Measurements from ENCODE around the gene CNOT4.

CNOT4 gene

DNA sequence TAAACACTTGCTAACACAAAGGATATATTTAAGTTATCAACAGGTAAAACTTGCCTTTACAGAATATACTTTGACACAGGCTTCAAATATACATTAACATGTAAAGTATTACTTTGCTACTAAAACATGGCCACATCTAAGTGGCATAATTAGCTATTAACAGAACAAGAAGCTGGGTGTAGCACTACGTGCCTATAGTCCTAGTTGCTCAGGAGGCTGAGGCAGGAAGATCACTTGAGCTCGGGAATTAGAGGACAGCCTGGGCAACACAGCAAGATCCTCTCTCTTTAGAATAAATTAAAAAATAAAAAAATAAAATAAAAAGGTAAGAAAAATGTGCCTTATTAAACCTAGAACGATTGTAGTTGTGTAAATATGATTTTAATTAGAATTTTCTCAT is 106.6 kb downstream of the CNOT4 start:
- Histone ChIP-seq H3K9me3 (no peaks in the 10 kb centered on the region), H3K4me3 (ENCODE audit: low read depth, low read length) (no peak overlapping the region), H3K36me3 (0 out of 2 replicates have a peak, but pooled peaks cover 2% of the 10 kb centered on the region), H3K27me3 (no peaks in the 10 kb centered on the region), H3K4me1 (peaks cover 4% of the 10 kb centered on the region; the same call in 1 of the 2 replicates)
- DNase-seq, result no peak
- TF ChIP-seq, protein P1, sequence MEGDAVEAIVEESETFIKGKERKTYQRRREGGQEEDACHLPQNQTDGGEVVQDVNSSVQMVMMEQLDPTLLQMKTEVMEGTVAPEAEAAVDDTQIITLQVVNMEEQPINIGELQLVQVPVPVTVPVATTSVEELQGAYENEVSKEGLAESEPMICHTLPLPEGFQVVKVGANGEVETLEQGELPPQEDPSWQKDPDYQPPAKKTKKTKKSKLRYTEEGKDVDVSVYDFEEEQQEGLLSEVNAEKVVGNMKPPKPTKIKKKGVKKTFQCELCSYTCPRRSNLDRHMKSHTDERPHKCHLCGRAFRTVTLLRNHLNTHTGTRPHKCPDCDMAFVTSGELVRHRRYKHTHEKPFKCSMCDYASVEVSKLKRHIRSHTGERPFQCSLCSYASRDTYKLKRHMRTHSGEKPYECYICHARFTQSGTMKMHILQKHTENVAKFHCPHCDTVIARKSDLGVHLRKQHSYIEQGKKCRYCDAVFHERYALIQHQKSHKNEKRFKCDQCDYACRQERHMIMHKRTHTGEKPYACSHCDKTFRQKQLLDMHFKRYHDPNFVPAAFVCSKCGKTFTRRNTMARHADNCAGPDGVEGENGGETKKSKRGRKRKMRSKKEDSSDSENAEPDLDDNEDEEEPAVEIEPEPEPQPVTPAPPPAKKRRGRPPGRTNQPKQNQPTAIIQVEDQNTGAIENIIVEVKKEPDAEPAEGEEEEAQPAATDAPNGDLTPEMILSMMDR (IDR thresholded peaks at IDR 0.05; ENCODE audit: low read depth, low read length), result no peak

DNA sequence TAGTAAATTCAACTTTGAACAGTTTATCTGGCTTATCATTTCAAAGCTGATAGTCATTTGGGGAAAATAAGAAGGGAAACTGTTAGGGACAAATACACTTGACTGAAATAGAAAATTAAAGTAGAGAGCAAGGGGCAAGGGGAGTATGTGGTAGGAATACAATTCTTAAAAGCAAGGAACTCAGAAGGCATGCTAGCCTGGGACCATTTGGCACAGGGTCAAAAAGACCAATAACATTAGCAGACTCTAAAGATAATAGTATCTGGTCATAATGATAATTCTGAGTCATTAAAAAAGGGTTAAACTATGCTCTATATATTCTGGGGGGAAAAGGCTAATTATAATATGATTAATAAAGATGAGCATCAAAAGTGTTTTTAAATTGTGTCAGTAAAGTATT is 112.2 kb downstream of the CNOT4 start:
- peaks cover 12% of the 10 kb centered on the region for H3K36me3 ChIP-seq
- no peak overlapping the region for H3K4me3 ChIP-seq (ENCODE audit: low read depth, low read length)
- TF ChIP-seq, protein P1 (IDR thresholded peaks at IDR 0.05; ENCODE audit: low read depth, low read length), result no peak
- H3K9me3 ChIP-seq, result no peaks in the 10 kb centered on the region
- H3K4me1 ChIP-seq, result peaks cover 3% of the 10 kb centered on the region; the same call in 1 of the 2 replicates
- no peak for DNase-seq
- no peaks in the 10 kb centered on the region for H3K27me3 ChIP-seq

DNA sequence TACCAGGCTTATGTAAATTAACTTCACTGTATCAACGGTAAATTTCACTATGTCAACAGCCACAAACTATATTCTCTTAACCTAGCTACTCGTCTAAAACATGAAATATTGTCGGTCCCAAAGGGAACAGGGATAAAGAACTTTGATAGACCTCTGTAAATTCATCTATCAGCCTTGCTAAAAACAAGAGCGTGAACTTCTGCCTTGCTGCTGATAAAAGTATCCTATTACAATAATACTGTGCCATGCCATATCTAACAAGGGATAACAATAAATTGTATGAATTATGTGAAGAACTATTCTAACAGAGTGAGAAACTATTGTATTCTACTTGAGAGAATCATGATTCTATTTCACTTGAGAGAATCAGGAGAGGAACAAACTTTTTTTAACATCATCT is 117.2 kb downstream of the CNOT4 start:
- no peak overlapping the region for H3K4me3 ChIP-seq (ENCODE audit: low read depth, low read length)

DNA sequence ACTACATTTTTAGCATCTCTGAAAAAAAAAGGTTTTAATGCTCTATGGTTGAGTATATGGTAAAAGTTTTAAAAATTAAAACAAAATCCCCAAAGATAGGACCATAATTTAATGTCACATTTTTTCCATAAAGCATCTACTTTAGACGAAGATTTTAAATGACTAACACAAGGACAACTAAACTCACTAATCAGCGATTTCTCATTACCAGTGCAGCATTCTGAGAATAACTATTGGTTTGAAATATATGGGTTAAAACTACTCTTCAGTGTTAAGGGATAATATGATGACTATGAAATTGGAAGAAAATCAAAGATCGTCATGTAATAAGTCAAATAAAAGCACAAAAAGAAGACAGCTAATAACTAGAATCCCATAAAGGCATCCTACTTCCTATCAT is 118.4 kb downstream of the CNOT4 start:
- no peak overlapping the region for H3K4me3 ChIP-seq (ENCODE audit: low read depth, low read length)
- H3K27me3 ChIP-seq, result no peaks in the 10 kb centered on the region
- H3K9me3 ChIP-seq, result no peaks in the 10 kb centered on the region
- H3K36me3 ChIP-seq, result peaks cover 10% of the 10 kb centered on the region
- H3K4me1 ChIP-seq, result peaks cover 7% of the 10 kb centered on the region
- no peak for DNase-seq
- TF ChIP-seq, protein P1 (IDR thresholded peaks at IDR 0.05; ENCODE audit: low read depth, low read length), result no peak

More for the DNA sequence above, 117.2 kb downstream of the CNOT4 start:
- H3K4me1 ChIP-seq, result no peaks in the 10 kb centered on the region; the same call in 1 of the 2 replicates
- H3K9me3 ChIP-seq, result no peaks in the 10 kb centered on the region
- H3K36me3 ChIP-seq, result peaks cover 10% of the 10 kb centered on the region
- TF ChIP-seq, protein P1 (IDR thresholded peaks at IDR 0.05; ENCODE audit: low read depth, low read length), result no peak
- no peaks in the 10 kb centered on the region for H3K27me3 ChIP-seq
- no peak for DNase-seq

DNA sequence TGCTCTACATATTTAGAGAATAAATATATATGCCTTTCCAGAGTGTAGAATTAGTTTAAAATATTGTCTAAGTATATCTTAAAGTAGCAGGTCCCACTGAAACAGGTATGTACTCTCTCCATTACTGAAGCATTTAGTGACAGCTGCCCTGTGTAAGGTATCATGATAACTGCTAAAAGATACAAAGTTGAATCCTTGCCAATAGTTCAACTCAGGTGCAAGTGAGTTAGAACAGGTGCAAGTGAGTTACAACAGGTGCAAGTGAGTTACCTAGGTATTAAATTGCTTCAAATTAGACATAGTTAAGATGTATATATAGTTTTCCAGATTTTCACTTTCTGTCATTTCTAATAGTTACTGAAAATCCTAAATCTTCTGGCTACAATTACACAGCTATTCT is 119.1 kb downstream of the CNOT4 start:
- H3K27me3 ChIP-seq, result no peaks in the 10 kb centered on the region
- TF ChIP-seq, protein P1 (IDR thresholded peaks at IDR 0.05; ENCODE audit: low read depth, low read length), result no peak
- peaks cover 8% of the 10 kb centered on the region for H3K4me1 ChIP-seq
- DNase-seq, result no peak
- no peak overlapping the region for H3K4me3 ChIP-seq (ENCODE audit: low read depth, low read length)
- peaks cover 10% of the 10 kb centered on the region for H3K36me3 ChIP-seq
- no peaks in the 10 kb centered on the region for H3K9me3 ChIP-seq

DNA sequence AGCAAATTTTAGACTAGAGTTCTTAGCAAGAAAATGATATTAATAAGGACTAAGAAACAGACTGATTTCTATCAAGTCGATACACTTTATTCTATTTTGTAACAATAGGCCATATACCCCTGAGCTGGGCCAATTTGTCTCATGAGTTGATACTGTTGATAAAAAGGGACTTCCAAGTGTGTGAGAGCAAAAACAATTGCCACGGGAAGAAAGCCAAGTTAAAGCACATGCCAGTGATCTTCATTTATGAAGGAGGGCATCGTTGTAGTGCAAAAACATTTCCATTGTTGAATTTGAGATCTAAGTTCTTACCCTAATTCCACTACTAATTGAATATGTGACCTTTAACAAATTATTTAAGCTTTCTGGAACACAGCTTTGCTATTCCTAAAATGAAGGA is 119.9 kb downstream of the CNOT4 start:
- no peak for DNase-seq
- peaks cover 10% of the 10 kb centered on the region for H3K36me3 ChIP-seq
- TF ChIP-seq, protein P1 (IDR thresholded peaks at IDR 0.05; ENCODE audit: low read depth, low read length), result no peak
- no peaks in the 10 kb centered on the region for H3K27me3 ChIP-seq
- H3K9me3 ChIP-seq, result no peaks in the 10 kb centered on the region
- no peak overlapping the region for H3K4me3 ChIP-seq (ENCODE audit: low read depth, low read length)
- peaks cover 8% of the 10 kb centered on the region for H3K4me1 ChIP-seq
